Motor neuron (in vitro differentiated cells): ENCODE measurements around the gene GABPA. TPM values are rescaled to one million over a fixed set of nuclear protein-coding genes. Genes with fewer than 3 reads are reported as not detected.
"Not testable (repeated sequence)": the region's sequence is repeated elsewhere in the genome, so short reads cannot be mapped to it uniquely, and the experiment has no call there.

Experiments used
- ATAC-seq, 8 experiments: fragments of 200-7000 bp; cut with Tn5 transposase; replicated peaks in 6 of 8; 2 replicates each; pipeline ENCODE4 v1.8.0; 2021; ENCODE audit warnings: mild to moderate bottlenecking in 8 of 8, moderate library complexity in 8 of 8
- H3K27ac ChIP-seq, 2 donors: fragments of 250-450 bp; sonication (Bioruptor Pico); 2 replicates each; pipeline ENCODE4 v1.9.0; 2021; ENCODE audit warnings: antibody characterized with exemption in 2 of 2, mild to moderate bottlenecking in 2 of 2, moderate library complexity in 1 of 2
- H3K4me1 ChIP-seq, 2 donors: fragments of 250-450 bp; sonication (Bioruptor Pico); replicated peaks in 1 of 2; 2 replicates each; pipeline ENCODE4 v1.6.1; 2021; ENCODE audit warnings: antibody characterized with exemption in 2 of 2, mild to moderate bottlenecking in 2 of 2, moderate library complexity in 1 of 2
- H3K4me3 ChIP-seq, 5 donors: fragments of 250-450 bp; sonication (Bioruptor Pico); 2 replicates each; pipeline ENCODE4 v1.9.0; 2021; ENCODE audit warnings: antibody characterized with exemption in 5 of 5, mild to moderate bottlenecking in 5 of 5, moderate library complexity in 4 of 5
- WGBS, 10 experiments: fragments of 450-650 bp; shearing (Covaris generic); methylation state at CpG; one replicate each; pipeline ENCODE4 v1.0.0; 2022; 5-methylcytosine and 5-hydroxymethylcytosine counted together
- in situ Hi-C, 9 experiments: fragments of 400-800 bp; cut with MboI; loops; one replicate each; pipeline ENCODE4 v1.15.0; 2021; ENCODE audit warnings: low sequenced_read_pairs in 9 of 9, low pct_unique_long_range_greater_than_20kb in 2 of 9; ENCODE audit not compliant: unreplicated experiment in 9 of 9
- total RNA-seq, 8 experiments: library from RNA; unstranded; fragments of 300-600 nt; gene quantifications; 2 replicates each; pipeline versions ENCODE4 v1.2.3 to v1.2.4, GENCODE V29; 2022

The GABPA gene
- total RNA-seq = 10 to 100 TPM; 17.4 to 35.8 (median 21.4) TPM

DNA sequence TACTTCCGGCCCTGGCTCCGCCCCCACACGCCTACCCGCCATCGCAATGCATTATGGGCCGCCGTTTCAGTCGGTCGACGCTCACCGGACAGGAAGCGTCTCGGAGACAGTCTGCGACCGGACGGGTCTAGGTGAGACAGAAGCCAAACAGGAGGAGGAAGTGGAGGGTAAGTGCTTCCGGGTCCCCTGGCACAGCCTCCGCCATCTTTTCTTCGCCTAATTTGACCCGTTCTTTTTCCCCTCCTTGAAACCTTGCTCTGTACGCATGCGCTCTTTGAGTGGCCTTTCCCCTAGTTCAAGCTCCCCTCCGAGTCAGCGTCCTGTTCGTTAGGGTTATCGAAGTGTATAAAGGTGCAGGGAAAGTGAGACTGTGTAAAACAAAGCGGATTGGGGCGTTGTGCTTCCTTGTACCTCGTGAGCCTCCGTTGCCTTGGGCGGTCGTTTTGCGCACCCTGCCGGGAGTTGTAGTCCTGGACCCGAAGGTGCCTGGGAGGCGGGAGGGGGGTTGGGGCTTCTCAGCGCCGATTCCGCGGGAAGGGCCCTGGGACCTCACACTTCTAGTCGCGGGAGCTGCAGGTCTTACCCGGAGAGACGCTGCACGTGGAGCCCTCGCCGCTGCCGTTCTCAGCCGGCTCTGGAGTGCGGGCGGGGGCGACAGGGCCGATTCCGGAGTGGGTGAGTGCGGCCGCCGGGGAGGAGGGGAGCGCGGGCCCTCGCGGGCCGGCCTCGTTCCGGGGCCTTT, at the start of gene GABPA, which contains the start of gene ATP5PF:
Gene GABPA (plus strand): TSS at position 69 of the 742 bp plus-strand sequence. CDS start 6,627 bp downstream, outside the sequence.
Gene ATP5PF (minus strand): TSS at position 1 of the 742 bp plus-strand sequence. CDS start 5,110 bp downstream, outside the sequence.
- WGBS, 10 experiments = 1 to 2% (median 1%) methylated on average over 14 to 15 of the region's 64 CpGs; no CpG with 5 or more reads in 7 of the 10 experiments
- ATAC-seq = peak; percentile 85 to 94 (median 92)
- in situ Hi-C loops = loop anchor here in 1 of 9 experiments (25.0 kb wide), 1 partner anchor 123 kb away; the partner anchor contains the start of gene MRPL39
- Histone ChIP-seq H3K4me1 (peaks cover 10 to 23% of the 10 kb centered on the region in 2 donors), H3K4me3 (peak within 1 kb of the TSS; percentile 66 to 98 (median 87)), H3K27ac (peak within 1 kb of the TSS; percentile 99)

- WGBS, 10 experiments = 69 to 100% (median 92%) methylated on average over 1 to 4 of the region's 4 CpGs; no CpG with 5 or more reads in 1 of the 10 experiments
- Histone ChIP-seq H3K4me3 (no peak overlapping the region), H3K27ac (no peak overlapping the region), H3K4me1 (no peaks in the 10 kb centered on the region)
- no peak for ATAC-seq
- in situ Hi-C loops = no loop called here
Observed at GRCh38 chr21:25687787-25688186, 47.0 kb upstream of the GABPA start.

DNA sequence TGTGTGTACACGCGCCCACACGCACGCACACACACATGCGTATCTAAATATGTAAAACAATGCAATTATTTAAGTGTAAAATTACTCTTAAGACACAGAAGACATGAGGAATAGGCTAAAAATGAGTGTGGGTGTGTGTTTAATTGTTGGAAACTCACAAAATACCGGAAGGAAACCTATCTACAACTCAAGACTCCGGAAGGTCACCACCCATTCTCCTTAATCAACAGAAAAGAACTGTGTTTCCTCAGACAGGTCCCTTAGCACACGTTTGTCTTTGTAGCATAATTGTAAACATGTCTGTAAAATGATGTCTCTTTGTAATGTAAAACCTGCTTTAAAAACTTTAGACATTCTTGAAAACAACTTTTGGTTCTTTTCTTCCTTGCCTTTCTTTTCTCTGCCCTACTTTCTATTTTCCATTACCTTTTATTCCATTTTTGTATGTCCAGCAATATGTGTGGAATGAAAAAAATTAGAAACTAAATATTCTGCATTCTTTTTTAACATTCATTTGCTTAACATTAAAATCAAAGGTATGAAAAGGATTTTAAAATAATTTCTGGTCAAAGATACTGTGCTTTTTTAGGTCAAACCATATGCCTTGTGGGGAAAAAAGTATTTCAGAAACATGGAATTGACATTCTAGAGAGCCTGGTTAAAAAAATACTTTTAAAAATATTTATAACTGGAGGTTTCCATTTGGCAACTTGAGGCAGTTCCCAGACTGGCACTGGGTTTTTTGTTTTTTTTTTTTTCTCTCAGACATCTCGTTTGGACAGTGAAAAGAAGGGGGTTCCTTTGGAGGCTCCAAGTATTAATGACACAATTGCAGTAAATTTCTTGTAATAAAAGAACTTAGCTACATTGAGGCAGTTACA, 46.3 kb upstream of the GABPA start:
- Histone ChIP-seq H3K4me3 (no peak overlapping the region), H3K27ac (no peak overlapping the region), H3K4me1 (no peaks in the 10 kb centered on the region)
- ATAC-seq = no peak
- in situ Hi-C loops = no loop called here
- WGBS, 10 experiments = 0 to 93% (median 75%) methylated on average over 1 to 8 of the region's 9 CpGs

DNA sequence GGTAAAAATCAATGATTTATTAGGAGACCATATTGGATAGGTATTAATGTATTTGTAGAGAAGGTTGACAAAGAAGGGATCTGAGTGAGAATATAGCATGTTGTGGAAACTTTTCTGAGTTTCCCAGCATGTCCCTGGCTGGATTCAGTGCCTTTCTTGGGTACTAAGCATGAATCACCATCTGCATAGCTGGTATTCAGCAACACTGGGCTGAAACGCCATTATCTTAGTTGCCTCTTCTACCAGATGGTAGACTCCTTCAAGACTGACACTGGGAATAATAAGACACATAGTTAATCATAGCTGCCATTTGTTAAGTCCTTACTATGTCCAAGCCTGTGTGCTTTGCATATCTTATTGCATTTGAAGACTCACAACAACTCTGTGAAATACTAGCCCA, 45.5 kb upstream of the GABPA start:
- ATAC-seq = peak in 2 of 8 experiments; percentile 73 to 76
- Histone ChIP-seq H3K27ac (no peak overlapping the region), H3K4me3 (no peak overlapping the region), H3K4me1 (no peaks in the 10 kb centered on the region)
- 71 to 100% (median 76%) methylated on average over 1 of the region's 1 CpG; no CpG with 5 or more reads in 6 of the 10 experiments for WGBS, 10 experiments
- in situ Hi-C loops = no loop called here

DNA sequence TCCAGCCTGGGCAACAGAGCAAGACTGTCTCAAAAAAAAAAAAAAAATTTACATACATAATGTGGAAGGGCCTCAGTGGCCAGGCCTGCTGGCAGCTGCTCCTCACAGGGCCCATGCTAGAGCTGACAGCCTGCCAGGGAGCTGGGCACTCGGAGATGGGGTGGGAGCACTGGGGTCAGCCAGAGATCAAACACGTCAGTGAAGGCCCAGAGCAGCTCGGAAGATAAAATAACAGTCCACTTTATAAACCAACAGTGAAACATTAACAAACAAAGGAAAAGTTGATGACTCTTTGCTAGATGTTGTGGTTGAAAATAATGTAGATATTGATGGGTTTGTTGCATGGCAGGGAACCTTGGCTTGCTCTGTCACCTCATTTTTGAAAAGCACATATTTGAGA, 42.8 kb upstream of the GABPA start:
- no peak for ATAC-seq
- WGBS, 10 experiments = 90 to 100% (median 100%) methylated on average over 1 to 3 of the region's 3 CpGs; no CpG with 5 or more reads in 4 of the 10 experiments

DNA sequence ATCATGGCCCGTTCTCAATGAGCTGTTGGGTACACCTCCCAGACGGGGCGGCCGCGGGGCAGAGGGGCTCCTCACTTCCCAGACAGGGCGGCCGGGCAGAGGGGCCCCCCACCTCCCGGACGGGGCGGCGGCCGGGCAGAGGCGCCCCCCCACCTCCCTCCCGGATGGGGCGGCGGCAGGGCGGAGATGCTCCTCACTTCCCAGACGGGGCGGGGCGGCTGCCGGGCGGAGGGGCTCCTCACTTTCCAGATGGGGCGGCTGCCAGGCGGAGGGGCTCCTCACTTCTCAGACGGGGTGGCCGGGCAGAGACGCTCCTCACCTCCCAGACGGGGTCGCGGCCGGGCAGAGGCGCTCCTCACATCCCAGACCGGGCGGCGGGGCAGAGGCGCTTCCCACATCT, 39.3 kb upstream of the GABPA start:
- WGBS, 10 experiments = no CpG with 5 or more reads among the region's 36 CpGs
- H3K4me1 ChIP-seq, in situ Hi-C loops, H3K4me3 ChIP-seq, ATAC-seq, H3K27ac ChIP-seq: not testable (repeated sequence)

More for the DNA sequence above, 42.8 kb upstream of the GABPA start:
- in situ Hi-C loops = no loop called here
- Histone ChIP-seq H3K27ac (no peak overlapping the region), H3K4me1 (no peaks in the 10 kb centered on the region), H3K4me3 (no peak overlapping the region)

GRCh38 chr21:25700741-25701140, 34.0 kb upstream of the GABPA start:
- in situ Hi-C loops = loop anchor here in 5 of 9 experiments (10.0 to 25.0 kb wide), 2 partner anchors 88 to 96 kb away; partner anchors contain the start of gene MRPL39 (in 5 of the 5)
- 86 to 100% (median 100%) methylated on average over 1 of the region's 1 CpG; no CpG with 5 or more reads in 5 of the 10 experiments for WGBS, 10 experiments
- ATAC-seq = no peak
- Histone ChIP-seq H3K4me1 (no peaks in the 10 kb centered on the region), H3K27ac (no peak overlapping the region), H3K4me3 (no peak overlapping the region)

GRCh38 chr21:25701529-25701928, 33.2 kb upstream of the GABPA start:
- no peak for ATAC-seq
- Histone ChIP-seq H3K27ac (no peak overlapping the region), H3K4me1 (no peaks in the 10 kb centered on the region), H3K4me3 (no peak overlapping the region)
- in situ Hi-C loops = loop anchor here in 5 of 9 experiments (10.0 to 25.0 kb wide), 2 partner anchors 89 to 97 kb away; partner anchors contain the start of gene MRPL39 (in 5 of the 5)
- WGBS, 10 experiments = 37 to 100% (median 71%) methylated on average over 1 to 4 of the region's 4 CpGs; no CpG with 5 or more reads in 1 of the 10 experiments

GRCh38 chr21:25708467-25709065, 26.2 kb upstream of the GABPA start:
- 22 to 83% (median 60%) methylated on average over 1 to 6 of the region's 7 CpGs for WGBS, 10 experiments
- H3K4me1 ChIP-seq = no peaks in the 10 kb centered on the region
- no peak overlapping the region for H3K27ac ChIP-seq
- ATAC-seq = peak in 2 of 8 experiments; percentile 23 to 28
- H3K4me3 ChIP-seq = no peak overlapping the region
- in situ Hi-C loops = loop anchor here in 6 of 9 experiments (5.0 to 25.0 kb wide), 3 partner anchors 96 to 104 kb away; partner anchors contain the start of gene MRPL39 (in 6 of the 6)

DNA sequence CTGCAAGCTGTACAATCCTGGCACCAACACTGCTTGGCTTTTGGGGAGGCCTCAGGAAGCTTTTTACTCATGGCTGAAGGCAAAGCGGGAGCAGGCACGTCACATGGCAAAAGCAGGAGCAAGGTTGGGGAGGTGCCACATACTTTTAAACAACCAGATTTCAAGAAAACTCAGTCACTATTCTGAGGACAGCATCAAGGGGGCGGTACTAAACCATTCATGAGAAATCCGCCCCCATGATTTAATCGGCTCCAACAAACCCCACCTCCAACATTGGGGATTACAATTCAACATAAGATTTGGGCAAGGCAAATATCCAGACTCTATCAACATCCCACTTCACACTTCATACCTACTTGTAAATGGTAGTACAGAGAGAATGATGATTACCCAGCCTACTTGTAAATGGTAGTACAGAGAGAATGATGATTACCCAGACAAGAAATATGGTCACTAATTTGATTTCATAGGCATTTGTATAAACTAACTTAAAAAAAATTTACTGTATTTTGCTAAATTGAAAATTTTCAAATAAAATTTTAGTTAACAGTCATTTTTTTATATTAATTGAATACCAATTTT, 25.0 kb upstream of the GABPA start:
- in situ Hi-C loops = loop anchor here in 6 of 9 experiments (5.0 to 25.0 kb wide), 3 partner anchors 97 to 105 kb away; partner anchors contain the start of gene MRPL39 (in 6 of the 6)
- ATAC-seq = no peak
- WGBS, 10 experiments = 72 to 100% (median 94%) methylated on average over 1 to 5 of the region's 5 CpGs; no CpG with 5 or more reads in 2 of the 10 experiments
- Histone ChIP-seq H3K4me3 (no peak overlapping the region), H3K27ac (no peak overlapping the region), H3K4me1 (no peaks in the 10 kb centered on the region)

- in situ Hi-C loops = loop anchor here in 4 of 9 experiments (25.0 kb wide), 1 partner anchor 98 kb away; the partner anchor contains the start of gene MRPL39 (in 4 of the 4)
- WGBS, 10 experiments = 39 to 100% (median 90%) methylated on average over 1 to 5 of the region's 5 CpGs; no CpG with 5 or more reads in 1 of the 10 experiments
- no peak overlapping the region for H3K4me3 ChIP-seq
- H3K27ac ChIP-seq = no peak overlapping the region
- H3K4me1 ChIP-seq = no peaks in the 10 kb centered on the region
- no peak for ATAC-seq
Observed at GRCh38 chr21:25710550-25710949, 24.2 kb upstream of the GABPA start.

- ATAC-seq, H3K27ac ChIP-seq, H3K4me1 ChIP-seq, H3K4me3 ChIP-seq: not testable (repeated sequence)
- in situ Hi-C loops = loop anchor here in 4 of 9 experiments (25.0 kb wide), 1 partner anchor 102 kb away; the partner anchor contains the start of gene MRPL39 (in 4 of the 4)
- 97 to 100% (median 99%) methylated on average over 2 to 9 of the region's 10 CpGs; no CpG with 5 or more reads in 2 of the 10 experiments for WGBS, 10 experiments
Observed at GRCh38 chr21:25714066-25714465, 20.7 kb upstream of the GABPA start.
